Measurements from ENCODE around the gene LST1. TPM values are rescaled to one million over a fixed set of nuclear protein-coding genes. Genes with fewer than 3 reads are reported as not detected.

LST1 gene
- total RNA-seq, 3 donors from 2014 or later (not counting 1 experiment from before 2014, with no cell fraction given) = 25.4 to 120 (median 50.5) TPM

- ATAC-seq = no peak
- intact Hi-C loops (cut with micrococcal nuclease) = loop anchor here (2.0 to 5.0 kb wide), 2 partner anchors 15 to 104 kb away; partner anchors contain the start of genes C6orf47, GPANK1 and LTA
- H3K9me3 Mint-ChIP-seq = no peaks in the 10 kb centered on the region
- Histone ChIP-seq H3K27me3 (ENCODE audit: control insufficient read depth, insufficient read depth, low read length) (no peaks in the 10 kb centered on the region), H3K36me3 (ENCODE audit: control insufficient read depth, insufficient read depth, low read length) (no peaks in the 10 kb centered on the region), H3K9me3 (ENCODE audit: control insufficient read depth, insufficient read depth, low read length) (no peaks in the 10 kb centered on the region), H3K4me3 (ENCODE audit: low read length) (peak overlapping the region; percentile 4), H3K27ac (ENCODE audit: low read length) (peak overlapping the region; percentile 90), H3K4me1 (ENCODE audit: control insufficient read depth, insufficient read depth, low read length) (peaks cover 69% of the 10 kb centered on the region)
- peak overlapping the region; percentile 98 for H3K27ac Mint-ChIP-seq
- no peak for TF ChIP-seq CTCF (IDR thresholded peaks at IDR 0.05)
- H3K27me3 Mint-ChIP-seq (ENCODE audit: low read depth in 2 of 2) = no peaks in the 10 kb centered on the region
- DNase-seq = no peak
- no peaks in the 10 kb centered on the region for H3K36me3 Mint-ChIP-seq
- H3K4me1 Mint-ChIP-seq = peaks cover 47 to 61% of the 10 kb centered on the region in 2 donors
- H3K4me3 Mint-ChIP-seq = peak overlapping the region; percentile 82
- 60% methylated on average over 8 of the region's 8 CpGs for WGBS (ENCODE audit: insufficient coverage)
Measured at GRCh38 chr6:31558318-31558625, 27.8 kb upstream of the LST1 start.

- H3K36me3 Mint-ChIP-seq = no peaks in the 10 kb centered on the region
- peaks cover 69% of the 10 kb centered on the region for H3K4me1 ChIP-seq (ENCODE audit: control insufficient read depth, insufficient read depth, low read length)
- intact Hi-C loops (cut with micrococcal nuclease) = loop anchor here (2.0 to 5.0 kb wide), 2 partner anchors 14 to 103 kb away; partner anchors contain the start of genes C6orf47, GPANK1 and LTA
- ATAC-seq (peak; percentile 68 to 80 (median 70)), DNase-seq (peak; percentile 71 to 86)
- H3K9me3 ChIP-seq (ENCODE audit: control insufficient read depth, insufficient read depth, low read length) = no peaks in the 10 kb centered on the region
- no peaks in the 10 kb centered on the region for H3K9me3 Mint-ChIP-seq
- no peaks in the 10 kb centered on the region for H3K27me3 Mint-ChIP-seq (ENCODE audit: low read depth in 2 of 2)
- peak overlapping the region; percentile 4 for H3K4me3 ChIP-seq (ENCODE audit: low read length)
- peaks cover 47 to 61% of the 10 kb centered on the region in 2 donors for H3K4me1 Mint-ChIP-seq
- no peaks in the 10 kb centered on the region for H3K27me3 ChIP-seq (ENCODE audit: control insufficient read depth, insufficient read depth, low read length)
- no peaks in the 10 kb centered on the region for H3K36me3 ChIP-seq (ENCODE audit: control insufficient read depth, insufficient read depth, low read length)
- peak overlapping the region; percentile 90 for H3K27ac ChIP-seq (ENCODE audit: low read length)
- no peak for TF ChIP-seq CTCF (IDR thresholded peaks at IDR 0.05)
- 3% methylated on average over 14 of the region's 14 CpGs for WGBS (ENCODE audit: insufficient coverage)
- peak overlapping the region; percentile 98 for H3K27ac Mint-ChIP-seq
- H3K4me3 Mint-ChIP-seq = peak overlapping the region; percentile 82
Measured at GRCh38 chr6:31558631-31559500, 27.2 kb upstream of the LST1 start.

DNA sequence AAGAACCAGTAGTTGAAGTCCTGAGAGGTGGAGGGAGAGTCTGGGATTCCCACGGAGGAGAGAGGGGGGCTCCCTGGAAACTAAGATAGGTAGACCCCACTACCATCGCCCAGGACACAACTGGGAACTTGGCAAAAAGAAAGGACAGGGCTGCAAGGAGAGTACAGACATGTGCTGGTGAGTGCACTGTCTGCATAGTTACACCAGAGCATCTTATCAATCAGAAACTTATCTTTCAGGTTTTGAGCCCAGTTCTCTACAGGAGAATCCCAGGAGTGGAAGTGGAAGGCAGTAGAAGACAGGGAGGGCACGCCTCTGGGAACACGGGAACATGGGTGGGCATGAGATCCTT is 26.5 kb upstream of the LST1 start:
- H3K4me3 ChIP-seq (ENCODE audit: low read length) = peak overlapping the region; percentile 0
- DNase-seq (no peak), ATAC-seq (peak; percentile 5 to 27 (median 14))
- 22% methylated on average over 4 of the region's 4 CpGs for WGBS (ENCODE audit: insufficient coverage)
- no peak for TF ChIP-seq CTCF (IDR thresholded peaks at IDR 0.05)
- Mint-ChIP-seq H3K4me3 (peak overlapping the region; percentile 82), H3K9me3 (no peaks in the 10 kb centered on the region), H3K27me3 (ENCODE audit: low read depth in 2 of 2) (no peaks in the 10 kb centered on the region), H3K4me1 (peaks cover 47 to 61% of the 10 kb centered on the region in 2 donors), H3K27ac (peak overlapping the region; percentile 98), H3K36me3 (no peaks in the 10 kb centered on the region)
- peaks cover 69% of the 10 kb centered on the region for H3K4me1 ChIP-seq (ENCODE audit: control insufficient read depth, insufficient read depth, low read length)
- H3K36me3 ChIP-seq (ENCODE audit: control insufficient read depth, insufficient read depth, low read length) = no peaks in the 10 kb centered on the region
- intact Hi-C loops (cut with micrococcal nuclease) = loop anchor here (2.0 to 5.0 kb wide), 2 partner anchors 13 to 103 kb away; partner anchors contain the start of genes C6orf47, GPANK1 and LTA
- peak overlapping the region; percentile 90 for H3K27ac ChIP-seq (ENCODE audit: low read length)
- H3K9me3 ChIP-seq (ENCODE audit: control insufficient read depth, insufficient read depth, low read length) = no peaks in the 10 kb centered on the region
- H3K27me3 ChIP-seq (ENCODE audit: control insufficient read depth, insufficient read depth, low read length) = no peaks in the 10 kb centered on the region

All from natural killer cell (primary cell).